Hepatocyte (in vitro differentiated cells): ENCODE results near the gene LBHD2. TPM values are rescaled to one million over a fixed set of nuclear protein-coding genes. Genes with fewer than 3 reads are reported as not detected.

Source experiments
- DNase-seq: peaks from one replicate; pipeline ENCODE4 v3.0.0-alpha.2; 2016; ENCODE audit warnings: low spot score
- H2AFZ ChIP-seq: fragments of 200-600 bp; sonication (generic); 2 replicates; pipeline ENCODE4 v1.6.0; 2016; ENCODE audit warnings: antibody characterized with exemption, mild to moderate bottlenecking
- H3K27ac ChIP-seq: fragments of 200-600 bp; sonication (generic); 2 replicates; pipeline ENCODE4 v1.5.1; 2016; ENCODE audit warnings: mild to moderate bottlenecking
- H3K27me3 ChIP-seq: fragments of 200-600 bp; sonication (generic); 2 replicates; pipeline ENCODE4 v1.6.1; 2016
- H3K36me3 ChIP-seq: fragments of 200-600 bp; sonication (generic); replicated peaks from 2 replicates; pipeline ENCODE4 v1.5.1; 2016; ENCODE audit warnings: low read depth; ENCODE audit not compliant: insufficient read depth
- H3K4me1 ChIP-seq: fragments of 200-600 bp; sonication (generic); 2 replicates; pipeline ENCODE4 v1.5.1; 2016; ENCODE audit warnings: mild to moderate bottlenecking, moderate library complexity; ENCODE audit not compliant: insufficient read depth
- H3K4me2 ChIP-seq: fragments of 200-600 bp; sonication (generic); 2 replicates; pipeline ENCODE4 v1.6.0; 2016
- H3K4me3 ChIP-seq: fragments of 200-600 bp; sonication (generic); 2 replicates; pipeline ENCODE4 v1.5.1; 2016; ENCODE audit warnings: mild to moderate bottlenecking
- H3K79me2 ChIP-seq: fragments of 200-600 bp; sonication (generic); 2 replicates; pipeline ENCODE4 v1.6.0; 2017; ENCODE audit warnings: mild to moderate bottlenecking
- H3K9me2 ChIP-seq: fragments of 200-600 bp; sonication (generic); replicated peaks from 2 replicates; pipeline ENCODE4 v1.6.0; 2017; ENCODE audit warnings: mild to moderate bottlenecking; ENCODE audit not compliant: insufficient read depth
- H3K9me3 ChIP-seq: fragments of 200-600 bp; sonication (generic); 2 replicates; pipeline ENCODE4 v1.5.1; 2016; ENCODE audit warnings: low read depth, mild to moderate bottlenecking
- H4K20me1 ChIP-seq: fragments of 200-600 bp; sonication (generic); 2 replicates; pipeline ENCODE4 v1.6.0; 2016; ENCODE audit warnings: mild to moderate bottlenecking; ENCODE audit not compliant: insufficient read depth, poor library complexity, severe bottlenecking
- CTCF ChIP-seq: fragments of 200-600 bp; sonication (generic); IDR thresholded peaks from 2 replicates; pipeline ENCODE4 v1.5.1; 2016; ENCODE audit warnings: antibody characterized with exemption, mild to moderate bottlenecking; ENCODE audit not compliant: poor library complexity
- EZH2 ChIP-seq: fragments of 200-600 bp; sonication (generic); IDR thresholded peaks from 2 replicates; pipeline ENCODE4 v1.6.1; 2016; ENCODE audit warnings: antibody characterized with exemption, mild to moderate bottlenecking, borderline replicate concordance
- EZH2phosphoT487 ChIP-seq: fragments of 200-600 bp; sonication (generic); IDR thresholded peaks from one replicate; pipeline ENCODE4 v1.6.1; 2018; ENCODE audit warnings: antibody characterized with exemption, mild to moderate bottlenecking, low read depth, moderate library complexity; ENCODE audit not compliant: unreplicated experiment, severe bottlenecking
- whole genome bisulfite sequencing: methylation state at CpG from one replicate; pipeline ENCODE4 v1.1.6; 2016; ENCODE audit warnings: low lambda C conversion rate; ENCODE audit errors: missing lambda C conversion rate; 5-methylcytosine and 5-hydroxymethylcytosine counted together
- polyA plus RNA-seq: library from polyadenylated mRNA; unstranded; fragments of >200 nt; fragmentation: Nextera tagmentation; extraction: Ambion mirVana; gene quantifications from 2 replicates; pipeline ENCODE4 v1.2.1, GENCODE V29; 2016
- total RNA-seq: library from RNA; depleted of rRNA; stranded (reverse); fragments of >200 nt; gene quantifications from 2 replicates; pipeline ENCODE4 v1.2.3, GENCODE V29; 2014

The LBHD2 gene
- total and polyA plus RNA-seq, 2 experiments from 2014 or later, result 0.21 TPM; not detected in 1

- no peaks in the 10 kb centered on the region for H3K79me2 ChIP-seq
- H3K4me3 ChIP-seq, result no peak overlapping the region
- H3K27me3 ChIP-seq, result no peaks in the 10 kb centered on the region
- no peak for DNase-seq
- peaks cover 33% of the 10 kb centered on the region for H3K4me1 ChIP-seq
- H3K9me3 ChIP-seq, result no peaks in the 10 kb centered on the region
- TF ChIP-seq EZH2phosphoT487 (no peak), EZH2 (no peak), CTCF (no peak)
- H3K36me3 ChIP-seq, result no peaks in the 10 kb centered on the region
- H3K9me2 ChIP-seq, result no peaks in the 10 kb centered on the region
- no peak overlapping the region for H3K27ac ChIP-seq
- WGBS, result 79% methylated on average over 39 of the region's 39 CpGs
- H4K20me1 ChIP-seq, result no peaks in the 10 kb centered on the region
- H2AFZ ChIP-seq, result no peak overlapping the region
- no peak overlapping the region for H3K4me2 ChIP-seq
Measured at GRCh38 chr14:103132381-103133209, 48.6 kb downstream of the LBHD2 start.

GRCh38 chr14:103133210-103134140, 49.5 kb downstream of the LBHD2 start:
- H3K9me3 ChIP-seq, result no peaks in the 10 kb centered on the region
- no peak overlapping the region for H3K4me3 ChIP-seq
- TF ChIP-seq EZH2phosphoT487, result no peak
- no peaks in the 10 kb centered on the region for H3K9me2 ChIP-seq
- H3K36me3 ChIP-seq, result no peaks in the 10 kb centered on the region
- H3K79me2 ChIP-seq, result no peaks in the 10 kb centered on the region
- no peaks in the 10 kb centered on the region for H4K20me1 ChIP-seq
- peaks cover 41% of the 10 kb centered on the region for H3K4me1 ChIP-seq
- no peak overlapping the region for H3K27ac ChIP-seq
- whole genome bisulfite sequencing, result 97% methylated on average over 25 of the region's 25 CpGs
- no peak overlapping the region for H2AFZ ChIP-seq
- no peak for DNase-seq
- H3K4me2 ChIP-seq, result no peak overlapping the region
- H3K27me3 ChIP-seq, result no peaks in the 10 kb centered on the region

GRCh38 chr14:103134405-103134804, 50.4 kb downstream of the LBHD2 start:
- TF ChIP-seq CTCF, result no peak
- no peak for TF ChIP-seq EZH2
- TF ChIP-seq EZH2phosphoT487, result no peak
- no peak for DNase-seq
- Histone ChIP-seq H4K20me1 (no peaks in the 10 kb centered on the region), H3K27ac (no peak overlapping the region), H3K79me2 (no peaks in the 10 kb centered on the region), H3K4me3 (no peak overlapping the region), H3K9me3 (no peaks in the 10 kb centered on the region), H2AFZ (no peak overlapping the region), H3K9me2 (no peaks in the 10 kb centered on the region), H3K4me1 (peaks cover 50% of the 10 kb centered on the region), H3K36me3 (no peaks in the 10 kb centered on the region), H3K27me3 (no peaks in the 10 kb centered on the region), H3K4me2 (no peak overlapping the region)
- no CpG with 5 or more reads among the region's 2 CpGs for WGBS
